A549 (cell line): ENCODE results near the gene C16orf54. TPM values are rescaled to one million over a fixed set of nuclear protein-coding genes. Genes with fewer than 3 reads are reported as not detected.
"Not testable (repeated sequence)": the region's sequence is repeated elsewhere in the genome, so short reads cannot be mapped to it uniquely, and the experiment has no call there.

Experiments used
- ATAC-seq, 2 experiments: fragments of 200-7000 bp in 1 of 2; fragments of >200 bp in 1 of 2; cut with Nextera tagmentation in 1 of 2; cut with Tn5 transposase in 1 of 2; 3 replicates each; pipeline versions ENCODE4 v1.8.0 to v1.9.1; 2018 to 2020; ENCODE audit warnings: mild to moderate bottlenecking in 1 of 2, moderate library complexity in 1 of 2
- CTCF ChIA-PET: fragments of 300-600 bp; sonication (Branson Sonifier 250); formaldehyde crosslinking; extraction: SDS; loops from one replicate; lab custom pipeline; 2021; ENCODE audit warnings: antibody characterized with exemption, inconsistent platforms; lab: Yijun Ruan, JAX
- POLR2A ChIA-PET: fragments of 350-600 bp; formaldehyde crosslinking; extraction: SDS; loops from one replicate; lab custom pipeline; 2021; ENCODE audit warnings: antibody characterized with exemption, inconsistent platforms; lab: Yijun Ruan, JAX
- DNase-seq, 2 experiments: peaks; one replicate each; pipeline versions ENCODE4 v3.0.0 to v3.0.0-alpha.2; 2011 to 2016; ENCODE audit warnings: low read depth in 1 of 2, low spot score in 1 of 2
- FAIRE-seq: peaks from 2 replicates; lab custom pipeline; 2011; peaks lifted over from hg19 to GRCh38; lab: Jason Lieb, UNC
- H3K27ac ChIP-seq, 2 experiments: fragments of >200 bp; sonication (Bioruptor Twin); formaldehyde crosslinking; 3 replicates each; pipeline ENCODE4 v1.5.1; 2016 to 2017
- H3K4me1 ChIP-seq: fragments of >200 bp; sonication (Bioruptor Twin); formaldehyde crosslinking; 3 replicates; pipeline ENCODE4 v1.6.1; 2016
- H3K4me2 ChIP-seq: fragments of >200 bp; sonication (Bioruptor Twin); formaldehyde crosslinking; 3 replicates; pipeline ENCODE4 v1.6.1; 2016
- H3K4me3 ChIP-seq: fragments of >200 bp; sonication (Bioruptor Twin); formaldehyde crosslinking; 3 replicates; pipeline ENCODE4 v1.5.1; 2016
- H3K9me3 ChIP-seq: fragments of >200 bp; sonication (Bioruptor Twin); formaldehyde crosslinking; 3 replicates; pipeline ENCODE4 v1.6.1; 2016
- ATOH8 ChIP-seq: fragments of 250-450 bp; sonication (Bioruptor Pico); IDR thresholded peaks from 2 replicates; pipeline ENCODE4 v1.5.0; 2020; ENCODE audit warnings: low read depth, mild to moderate bottlenecking, moderate library complexity
- CBX8 ChIP-seq: fragments of 200-600 bp; sonication (generic); IDR thresholded peaks from 2 replicates; pipeline ENCODE4 v1.6.1; 2016
- CHD4 ChIP-seq: fragments of 200-600 bp; sonication (generic); IDR thresholded peaks from 2 replicates; pipeline ENCODE4 v1.6.1; 2016; ENCODE audit warnings: antibody characterized with exemption, mild to moderate bottlenecking, borderline replicate concordance
- E2F6 ChIP-seq: IDR thresholded peaks from 2 replicates; pipeline ENCODE4 v1.6.1; 2012; ENCODE audit warnings: low read depth, borderline replicate concordance
- EP300 ChIP-seq, 2 experiments: fragments of >200 bp; sonication (Bioruptor Twin); formaldehyde crosslinking; IDR thresholded peaks; 2 replicates in 1 of 2; 3 replicates in 1 of 2; pipeline ENCODE4 v1.6.1; 2016 to 2017
- ESRRA ChIP-seq: fragments of 150-350 bp; IDR thresholded peaks from 2 replicates; pipeline ENCODE4 v1.6.1; 2014; ENCODE audit warnings: mild to moderate bottlenecking, low read length, borderline replicate concordance
- FOSL2 ChIP-seq, 2 experiments: fragments of 450-650 bp in 1 of 2; fragments of >200 bp in 1 of 2; sonication (Bioruptor Twin) in 1 of 2; formaldehyde crosslinking; IDR thresholded peaks; 2 replicates each; pipeline versions ENCODE4 v1.5.0 to v1.6.1; 2016 to 2020; ENCODE audit warnings: mild to moderate bottlenecking in 1 of 2, moderate library complexity in 1 of 2
- HEYL ChIP-seq: fragments of 250-450 bp; sonication (Bioruptor Pico); IDR thresholded peaks from 2 replicates; pipeline ENCODE4 v1.8.0; 2021; ENCODE audit warnings: mild to moderate bottlenecking, moderate library complexity
- HOXA7 ChIP-seq: fragments of 250-450 bp; sonication (Bioruptor Pico); IDR thresholded peaks from 2 replicates; pipeline ENCODE4 v1.5.0; 2020; ENCODE audit warnings: mild to moderate bottlenecking, moderate library complexity
- HOXB13 ChIP-seq: fragments of 250-450 bp; sonication (Bioruptor Pico); IDR thresholded peaks from 2 replicates; pipeline ENCODE4 v1.5.0; 2020; ENCODE audit warnings: low read depth, mild to moderate bottlenecking, moderate library complexity
- HOXB5 ChIP-seq: fragments of 250-450 bp; sonication (Bioruptor Pico); IDR thresholded peaks from 2 replicates; pipeline ENCODE4 v1.5.0; 2020; ENCODE audit warnings: mild to moderate bottlenecking, moderate library complexity
- JUN ChIP-seq, 2 experiments: fragments of >200 bp; sonication (Bioruptor Twin); formaldehyde crosslinking; IDR thresholded peaks; 2 replicates in 1 of 2; 3 replicates in 1 of 2; pipeline ENCODE4 v1.6.1; 2016 to 2017
- JUNB ChIP-seq: fragments of >200 bp; sonication (Bioruptor Twin); formaldehyde crosslinking; IDR thresholded peaks from 2 replicates; pipeline ENCODE4 v1.6.1; 2016
- MAX ChIP-seq: IDR thresholded peaks from 2 replicates; pipeline ENCODE4 v1.6.1; 2012
- RARB ChIP-seq: fragments of 250-450 bp; sonication (Bioruptor Pico); IDR thresholded peaks from 2 replicates; pipeline ENCODE4 v1.8.0; 2021; ENCODE audit warnings: mild to moderate bottlenecking, moderate library complexity
- RCOR1 ChIP-seq: fragments of 150-350 bp; IDR thresholded peaks from 2 replicates; pipeline ENCODE4 v1.6.1; 2014; ENCODE audit warnings: antibody characterized with exemption, low read length, low read depth
- SMC3 ChIP-seq: fragments of >200 bp; sonication (Bioruptor Twin); formaldehyde crosslinking; IDR thresholded peaks from 3 replicates; pipeline ENCODE4 v1.6.1; 2018; ENCODE audit warnings: inconsistent platforms
- TP53 ChIP-seq: fragments of 250-450 bp; sonication (Bioruptor Pico); IDR thresholded peaks from 2 replicates; pipeline ENCODE4 v1.5.0; 2021; ENCODE audit warnings: mild to moderate bottlenecking, moderate library complexity
- ZC3H11A ChIP-seq: fragments of 450-650 bp; IDR thresholded peaks from 2 replicates; pipeline ENCODE4 v1.6.1; 2014; ENCODE audit warnings: antibody characterized with exemption, mild to moderate bottlenecking
- WGBS: methylation state at CpG from one replicate; pipeline ENCODE4 v1.1.6; 2017; ENCODE audit errors: missing lambda C conversion rate; 5-methylcytosine and 5-hydroxymethylcytosine counted together
- polyA plus RNA-seq, 4 experiments: library from polyadenylated mRNA; depleted of rRNA in 3 of 4; stranded (reverse); fragments of >200 nt; fragmentation: RNase III in 1 of 4; extraction: RNeasy Plus Mini Kit Qiagen cat#74134 plus additional on column Dnase treatment in 1 of 4; gene quantifications; 2 replicates in 3 of 4; 3 replicates in 1 of 4; pipeline ENCODE4 v1.2.3, GENCODE V29; 2011 to 2017

C16orf54 gene
- polyA plus RNA-seq, 2 of the 4 experiments (the other 2 are of a cell fraction) = not detected

GRCh38 chr16:29775742-29776408 is 30.1 kb upstream of the C16orf54 start:
- no peak overlapping the region for H3K4me3 ChIP-seq
- no peaks in the 10 kb centered on the region for H3K9me3 ChIP-seq
- no peak overlapping the region for H3K4me2 ChIP-seq
- WGBS = 58% methylated on average over 4 of the region's 4 CpGs
- no peak overlapping the region for H3K27ac ChIP-seq
- POLR2A ChIA-PET = no interaction called here
- ATAC-seq = no peak
- no peak for DNase-seq
- TF ChIP-seq E2F6 (no peak), MAX (no peak), SMC3 (no peak), CBX8 (no peak), HOXA7 (no peak), EP300 (IDR thresholded peaks at IDR 0.05) (no peak), TP53 (CRISPR knock-in tag) (no peak), HOXB13 (CRISPR knock-in tag) (no peak)
- TF ChIP-seq, all 56 proteins: peak for 0
- H3K4me1 ChIP-seq = peaks cover 10% of the 10 kb centered on the region; the same call in 2 of the 3 replicates
- FAIRE-seq = no peak
- CTCF ChIA-PET = interaction anchor here (1.5 to 2.0 kb wide), 2 partner anchors 14 to 75 kb away, joined by 3 to 4 read pairs; no protein-coding TSS in a partner anchor

GRCh38 chr16:29774730-29775129 is 28.9 kb upstream of the C16orf54 start:
- ATAC-seq = no peak
- no peak for DNase-seq
- Histone ChIP-seq H3K27ac (no peak overlapping the region), H3K4me3 (no peak overlapping the region), H3K4me1 (peaks cover 7% of the 10 kb centered on the region; the same call in 2 of the 3 replicates), H3K4me2 (no peak overlapping the region), H3K9me3 (no peaks in the 10 kb centered on the region)
- ChIA-PET POLR2A (interaction anchor here (0.6 kb wide), 1 partner anchor 25 kb away, joined by 3 read pairs; no protein-coding TSS in a partner anchor), CTCF (interaction anchor here (0.8 to 3.3 kb wide), 3 partner anchors 11 to 83 kb away, joined by 3 to 17 read pairs (median 3); partner anchors contain the start of gene KIF22)
- TF ChIP-seq FOSL2 (IDR thresholded peaks at IDR 0.05) (no peak), FOSL2 (CRISPR knock-in tag; IDR thresholded peaks at IDR 0.05) (no peak), HOXB5 (CRISPR knock-in tag) (no peak), CHD4 (no peak), HEYL (CRISPR knock-in tag) (no peak), E2F6 (no peak), RCOR1 (no peak), JUNB (no peak), ATOH8 (CRISPR knock-in tag) (no peak), TP53 (CRISPR knock-in tag) (no peak), RARB (no peak), ESRRA (no peak), ZC3H11A (no peak), HOXB13 (CRISPR knock-in tag) (no peak), JUN (IDR thresholded peaks at IDR 0.05) (no peak)
- WGBS = 54% methylated on average over 5 of the region's 5 CpGs
- no peak for FAIRE-seq

GRCh38 chr16:29772330-29772729 is 26.5 kb upstream of the C16orf54 start:
- WGBS = 83% methylated on average over 7 of the region's 7 CpGs
- CTCF ChIA-PET = interaction anchor here (1.4 to 3.3 kb wide), 2 partner anchors 18 to 43 kb away, joined by 4 to 17 read pairs; partner anchors contain the start of gene KIF22
- POLR2A ChIA-PET, DNase-seq, FAIRE-seq, H3K4me2 ChIP-seq, ATAC-seq, H3K9me3 ChIP-seq, H3K27ac ChIP-seq, H3K4me3 ChIP-seq, H3K4me1 ChIP-seq: not testable (repeated sequence)
